ENCODE data around the gene MORC3. TPM values are rescaled to one million over a fixed set of nuclear protein-coding genes. Genes with fewer than 3 reads are reported as not detected.
"Not testable (repeated sequence)": the region's sequence is repeated elsewhere in the genome, so short reads cannot be mapped to it uniquely, and the experiment has no call there.

Gene MORC3
- polyA plus RNA-seq, 3 donors: 6.1 to 13.5 (median 10.1) TPM

DNA sequence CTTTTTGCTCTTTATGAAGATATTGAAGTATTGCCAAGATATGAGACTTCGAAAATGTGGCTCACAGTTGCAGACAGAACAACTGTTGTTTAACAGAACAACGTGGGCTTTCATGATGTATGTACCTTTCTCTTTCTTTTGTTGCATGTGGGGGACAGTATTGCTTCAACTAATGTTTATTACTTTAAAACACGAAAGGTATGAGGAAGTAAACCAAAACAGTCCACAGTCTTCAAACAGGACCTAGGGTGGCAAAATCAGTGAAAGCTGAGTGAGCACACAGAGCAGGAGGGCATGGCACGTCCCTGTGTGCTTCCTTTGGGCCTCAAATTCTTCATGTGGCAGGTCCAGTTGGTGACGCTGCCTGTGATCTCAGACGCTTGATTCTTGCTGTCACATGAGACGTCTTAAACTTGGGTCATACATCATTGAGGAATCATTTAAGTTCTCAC, 57.4 kb downstream of the MORC3 start:
- H3K27ac ChIP-seq (ENCODE audit: low read depth, low read length): no peak overlapping the region
- WGBS, 3 donors: 70 to 79% (median 79%) methylated on average over 7 of the region's 7 CpGs

DNA sequence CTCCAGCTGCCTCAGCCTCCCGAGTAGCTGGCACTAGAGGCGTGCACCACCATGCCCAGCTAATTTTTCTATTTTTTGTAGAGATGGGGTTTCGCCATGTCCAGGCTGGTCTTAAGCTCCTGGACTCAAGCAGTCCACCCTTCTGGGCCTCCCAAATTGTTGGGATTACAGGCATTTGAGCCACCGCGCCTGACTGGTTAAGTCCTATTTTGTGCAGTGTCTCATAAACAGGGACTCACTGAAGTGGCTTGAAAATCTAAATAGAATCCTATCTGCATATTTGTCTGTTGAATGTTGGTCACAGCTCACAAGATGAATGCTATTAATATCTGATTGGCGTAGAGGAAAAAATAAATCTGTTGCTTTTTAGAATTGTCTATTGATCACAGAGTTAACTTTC, 59.3 kb downstream of the MORC3 start:
- H3K27ac ChIP-seq (ENCODE audit: low read depth, low read length): no peak overlapping the region
- 93 to 96% (median 95%) methylated on average over 6 of the region's 6 CpGs for WGBS, 3 donors

DNA sequence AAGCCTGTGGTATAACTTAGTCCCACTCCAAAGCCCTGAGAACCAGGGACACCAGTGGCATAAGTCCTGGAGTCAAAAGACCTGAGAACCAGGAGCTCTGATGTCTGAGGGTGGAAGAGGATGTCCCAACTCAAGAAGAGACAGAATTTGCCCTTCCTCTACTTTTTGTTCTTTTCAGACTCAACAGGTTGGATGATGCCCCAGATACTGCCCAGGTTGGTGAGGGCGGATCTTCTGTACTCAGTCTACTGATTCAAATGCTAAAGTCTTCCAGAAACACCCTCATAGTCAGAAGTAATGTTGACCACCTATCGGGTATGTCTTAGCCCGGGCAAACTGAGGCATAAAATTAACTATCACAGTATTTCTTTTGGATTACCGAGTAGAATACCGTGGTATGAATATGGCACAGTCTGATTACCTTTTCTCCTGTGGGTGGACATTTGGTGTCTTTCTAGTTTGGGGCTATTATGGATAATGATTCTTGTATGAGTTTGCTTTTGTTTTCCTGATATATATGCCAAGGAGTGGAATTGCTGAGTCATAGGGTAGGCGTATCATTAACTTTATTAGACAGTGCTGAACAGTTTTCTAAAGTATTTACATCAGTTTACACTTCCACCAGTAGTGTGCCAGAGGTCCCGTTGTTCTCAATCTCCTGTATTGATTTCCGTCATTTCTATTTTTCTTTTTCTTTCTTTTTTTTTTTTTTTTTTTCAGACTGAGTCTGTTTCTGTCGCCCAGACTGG, 62.0 kb downstream of the MORC3 start:
- H3K27ac ChIP-seq (ENCODE audit: low read depth, low read length): no peak overlapping the region
- WGBS, 3 donors: 77 to 93% (median 92%) methylated on average over 8 to 9 of the region's 9 CpGs

DNA sequence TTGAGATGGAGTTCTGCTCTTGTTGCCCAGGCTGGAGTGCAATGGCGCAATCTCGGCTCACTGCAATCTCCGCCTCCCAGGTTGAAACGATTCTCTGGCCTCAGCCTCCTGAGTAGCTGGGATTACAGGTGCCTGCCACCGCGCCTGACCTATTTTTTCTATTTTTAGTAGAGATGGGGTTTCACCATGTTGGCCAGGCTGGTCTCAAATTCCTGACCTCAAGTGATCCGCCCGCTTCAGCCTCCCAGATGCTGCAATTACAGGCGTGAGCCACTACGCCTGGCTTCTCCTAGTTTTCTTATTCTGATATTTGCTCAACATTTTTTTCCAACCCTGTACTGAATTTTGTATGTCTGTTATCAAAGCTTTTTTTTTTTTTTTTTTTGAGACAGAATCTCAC, 62.7 kb downstream of the MORC3 start:
- not testable (repeated sequence) for H3K27ac ChIP-seq (ENCODE audit: low read depth, low read length)
- WGBS, 3 donors: 88 to 96% (median 92%) methylated on average over 10 of the region's 10 CpGs

DNA sequence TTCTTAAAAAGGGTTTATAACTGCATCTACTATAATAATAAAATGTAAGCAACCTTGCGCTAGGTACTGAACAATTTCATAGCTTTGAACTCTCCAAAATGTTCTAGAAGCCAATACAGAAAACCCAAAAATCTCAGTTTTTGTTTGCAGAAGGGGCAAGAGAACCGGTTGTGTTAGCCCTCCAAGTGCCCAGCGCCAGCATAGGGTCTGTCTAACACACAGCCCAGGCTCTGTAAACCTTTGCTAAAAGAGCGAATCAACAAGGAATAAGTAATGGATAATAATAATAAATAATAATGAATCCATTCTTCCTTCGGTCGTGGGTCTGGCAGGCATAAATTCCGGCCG, 64.9 kb downstream of the MORC3 start:
- H3K27ac ChIP-seq (ENCODE audit: low read depth, low read length): no peak overlapping the region
- 35 to 37% (median 37%) methylated on average over 8 of the region's 8 CpGs for WGBS, 3 donors

DNA sequence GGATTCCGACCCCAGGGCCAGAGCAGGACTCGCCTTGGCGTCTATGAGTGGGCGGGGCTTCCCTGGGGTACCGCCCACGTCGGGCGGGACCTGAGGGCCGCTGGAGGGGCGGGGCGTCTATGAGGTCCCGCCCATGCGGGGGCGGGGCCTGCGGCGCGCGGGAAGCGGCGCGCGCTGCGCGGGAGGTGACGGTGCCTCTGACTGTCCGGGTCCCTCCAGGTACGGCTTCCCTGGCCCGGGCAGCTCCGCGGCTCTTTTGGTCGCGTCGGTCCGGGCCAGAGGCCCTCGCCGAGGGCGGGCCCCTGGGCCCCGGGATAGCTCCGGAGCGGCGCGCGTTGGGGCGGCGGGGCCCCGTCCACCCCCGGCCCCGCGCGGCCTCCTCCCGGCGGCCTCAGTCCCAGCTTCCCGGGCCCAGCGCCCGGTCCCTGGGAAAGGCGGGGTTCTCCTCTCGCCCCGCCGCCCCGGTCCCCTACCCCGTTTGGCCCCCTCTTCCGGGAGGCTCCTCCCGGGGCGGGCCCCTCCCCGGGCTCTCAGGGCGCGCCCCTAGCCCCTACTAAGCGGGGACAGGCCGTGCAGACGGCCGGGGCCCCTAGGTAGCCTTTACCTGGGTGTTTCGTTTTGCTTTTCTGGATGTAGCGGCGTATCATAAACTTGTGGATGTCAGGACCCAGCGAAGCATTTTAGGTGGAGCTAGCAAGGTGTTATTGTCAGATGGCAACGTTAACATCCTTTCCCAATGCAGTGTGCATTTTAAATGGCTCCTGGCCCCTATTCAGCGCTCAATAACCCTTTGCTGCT, 65.4 kb downstream of the MORC3 start, which contains the start of gene CHAF1B:
Gene CHAF1B (plus strand): TSS at position 160 of the 798 bp plus-strand sequence. CDS start 745 bp downstream, outside the sequence.
- H3K27ac ChIP-seq (ENCODE audit: low read depth, low read length): no peak within 1 kb of the TSS
- WGBS, 3 donors: 1 to 2% (median 2%) methylated on average over 76 to 77 of the region's 77 CpGs

DNA sequence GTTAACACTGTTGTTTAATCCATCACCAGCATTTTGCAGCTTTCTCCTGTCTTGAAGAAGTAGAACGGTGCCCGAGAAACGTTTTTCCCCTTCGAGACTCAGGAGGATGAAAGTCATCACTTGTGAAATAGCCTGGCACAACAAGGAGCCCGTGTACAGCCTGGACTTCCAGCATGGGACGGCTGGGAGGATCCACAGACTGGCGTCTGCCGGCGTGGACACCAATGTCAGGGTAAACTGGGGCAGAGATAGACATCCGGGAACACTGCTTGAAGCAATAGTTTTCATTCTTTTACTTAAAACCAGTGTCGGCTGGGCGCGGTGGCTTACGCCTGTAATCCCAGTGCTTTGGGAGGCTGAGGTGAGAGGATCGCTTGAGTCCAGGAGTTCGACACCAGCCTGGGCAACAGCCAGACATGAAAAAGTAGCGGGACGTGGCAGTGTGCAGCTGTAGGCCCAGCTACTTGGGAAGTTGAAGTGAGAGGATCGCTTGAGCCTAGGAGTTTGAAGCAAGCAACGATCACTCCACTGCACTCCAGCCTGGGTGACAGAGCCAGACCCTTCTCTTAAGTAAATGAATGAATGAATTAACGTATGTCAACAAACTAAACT, 66.1 kb downstream of the MORC3 start:
- 73 to 77% (median 74%) methylated on average over 21 of the region's 21 CpGs for WGBS, 3 donors
- H3K27ac ChIP-seq (ENCODE audit: low read depth, low read length): no peak overlapping the region

DNA sequence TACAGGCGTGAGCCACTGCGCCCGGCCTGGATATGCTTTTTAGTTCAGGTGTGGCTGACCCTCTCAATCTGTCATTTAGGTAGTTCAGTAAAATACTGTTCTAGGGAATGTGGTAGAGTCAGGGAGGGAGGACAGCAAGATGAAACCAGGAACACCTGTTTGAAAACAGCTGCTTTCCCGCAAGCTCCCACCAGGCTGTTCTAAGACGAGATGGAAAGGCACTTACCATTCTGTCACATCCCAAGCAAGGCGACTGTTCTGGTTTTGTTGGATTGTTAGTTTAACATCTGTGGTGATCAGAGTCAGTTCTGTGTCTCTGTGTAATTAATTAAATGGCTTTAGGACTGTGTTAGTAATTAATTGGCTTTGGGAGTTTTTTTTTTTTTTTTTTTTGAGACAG, 68.1 kb downstream of the MORC3 start:
- 94 to 95% (median 94%) methylated on average over 6 of the region's 6 CpGs for WGBS, 3 donors
- no peak overlapping the region for H3K27ac ChIP-seq (ENCODE audit: low read depth, low read length)

DNA sequence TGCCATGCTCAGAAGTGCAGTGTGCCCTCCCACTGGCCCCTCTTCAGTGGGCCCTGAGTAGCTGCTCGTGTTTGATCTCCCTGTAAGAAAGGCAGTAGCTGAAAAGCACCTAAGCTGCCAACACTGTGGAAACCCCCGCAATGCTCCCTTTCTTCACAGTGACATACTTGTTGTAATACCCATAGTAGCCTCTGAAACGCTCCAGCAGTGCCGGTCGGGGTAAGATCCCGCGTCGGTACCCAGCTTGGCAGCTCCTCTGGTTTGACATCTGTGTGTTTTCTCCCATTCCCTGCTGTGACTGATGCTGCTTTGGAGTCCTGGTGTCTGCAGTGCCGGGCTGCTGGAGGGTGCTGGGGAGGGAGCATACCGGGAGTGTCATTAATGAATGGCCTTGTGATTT, 68.8 kb downstream of the MORC3 start:
- H3K27ac ChIP-seq (ENCODE audit: low read depth, low read length): no peak overlapping the region
- WGBS, 3 donors: 60 to 86% (median 85%) methylated on average over 10 of the region's 10 CpGs

DNA sequence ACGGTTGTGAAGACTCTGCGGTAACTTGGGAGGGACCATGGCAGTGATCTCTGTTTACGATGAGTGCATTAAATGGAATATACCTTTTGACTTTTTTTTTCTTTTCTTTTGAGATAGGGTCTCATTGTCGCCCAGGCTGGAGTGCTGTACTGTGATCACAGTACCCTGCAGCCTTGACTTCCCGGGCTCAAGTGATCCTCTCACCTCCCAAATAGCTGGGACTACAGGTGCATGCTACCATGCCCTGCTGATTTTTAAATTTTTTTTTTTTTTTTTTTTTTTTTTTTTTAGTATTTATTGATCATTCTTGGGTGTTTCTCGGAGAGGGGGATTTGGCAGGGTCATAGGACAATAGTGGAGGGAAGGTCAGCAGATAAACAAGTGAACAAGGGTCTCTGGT, 71.7 kb downstream of the MORC3 start:
- not testable (repeated sequence) for H3K27ac ChIP-seq (ENCODE audit: low read depth, low read length)
- WGBS, 3 donors: 95 to 97% (median 96%) methylated on average over 5 of the region's 6 CpGs

DNA sequence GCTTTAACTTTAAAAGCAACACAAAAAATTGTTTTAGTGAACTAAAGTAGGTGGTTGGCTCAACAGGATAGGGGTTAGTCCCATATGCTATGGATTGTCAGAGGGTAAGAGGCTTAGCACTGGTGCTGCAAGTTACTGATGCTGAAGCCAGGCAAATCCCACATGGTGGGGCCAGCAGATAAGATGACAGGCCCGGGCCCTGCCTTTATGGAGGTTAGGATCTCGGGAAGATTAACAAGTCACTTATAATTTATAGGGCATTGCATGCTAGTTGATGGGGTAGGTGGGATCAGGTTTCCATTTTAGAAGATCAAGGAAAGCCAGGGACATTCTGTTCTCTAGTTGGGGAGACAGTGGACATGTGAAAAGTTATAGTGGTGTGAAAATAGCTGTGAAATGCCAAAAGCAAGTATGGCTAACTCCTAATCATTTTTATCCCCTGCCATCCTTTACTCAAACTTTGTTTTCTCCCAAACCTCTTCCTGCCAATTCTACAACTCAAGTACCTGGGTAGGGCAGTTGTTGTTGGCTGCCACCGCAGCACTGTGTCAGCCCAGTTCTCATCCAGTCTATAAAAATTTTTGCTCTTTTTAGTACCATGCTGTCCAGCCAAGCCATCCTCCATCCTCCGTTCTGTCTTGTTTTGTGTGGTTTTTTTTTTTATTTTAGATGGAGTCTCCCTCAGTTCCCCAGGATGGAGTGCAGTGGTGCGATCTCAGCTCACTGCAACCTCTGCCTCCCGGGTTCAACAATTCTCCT, 75.5 kb downstream of the MORC3 start:
- no peak overlapping the region for H3K27ac ChIP-seq (ENCODE audit: low read depth, low read length)
- 90 to 94% (median 93%) methylated on average over 6 of the region's 6 CpGs for WGBS, 3 donors

DNA sequence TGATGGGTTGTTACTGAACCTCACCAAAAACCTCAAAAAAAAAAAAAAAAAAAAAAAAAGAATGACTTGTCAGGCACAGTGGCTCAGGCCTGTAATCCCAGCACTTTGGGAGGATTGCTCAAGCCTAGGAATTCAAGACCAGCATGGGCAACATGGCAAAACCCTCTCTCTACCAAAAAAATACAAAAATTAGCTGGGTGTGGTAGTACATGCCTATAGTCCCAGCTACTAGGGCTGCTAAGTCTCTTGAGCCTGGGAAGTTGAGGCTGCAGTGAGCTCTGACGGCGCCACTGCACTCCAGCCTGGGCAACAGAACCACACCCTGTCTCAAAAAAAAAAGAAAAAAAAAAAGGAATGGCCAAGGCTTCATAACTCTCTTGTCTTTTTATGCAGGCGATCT, 76.3 kb downstream of the MORC3 start:
- WGBS, 3 donors: 84 to 96% (median 89%) methylated on average over 3 of the region's 3 CpGs
- no peak overlapping the region for H3K27ac ChIP-seq (ENCODE audit: low read depth, low read length)

DNA sequence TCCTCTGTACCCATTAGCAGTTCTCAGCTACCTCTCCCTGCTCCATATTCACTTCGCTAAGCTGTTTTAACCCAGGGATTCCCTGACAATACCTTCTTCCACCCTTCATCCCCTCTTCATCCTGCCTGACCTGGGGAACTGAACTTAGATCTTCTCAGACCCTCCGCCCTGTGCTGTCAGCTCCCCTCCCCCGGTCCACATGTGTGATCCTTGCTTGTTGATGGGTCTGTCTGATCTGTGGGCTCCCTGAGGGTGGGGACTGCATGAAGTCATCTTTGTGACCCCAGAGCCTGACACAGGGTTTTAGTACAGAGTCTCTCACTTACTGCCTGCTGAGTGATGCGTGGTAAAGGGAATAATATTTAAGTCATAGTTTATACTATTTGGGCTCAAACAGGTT, 77.0 kb downstream of the MORC3 start:
- 93 to 97% (median 96%) methylated on average over 4 of the region's 4 CpGs for WGBS, 3 donors

DNA sequence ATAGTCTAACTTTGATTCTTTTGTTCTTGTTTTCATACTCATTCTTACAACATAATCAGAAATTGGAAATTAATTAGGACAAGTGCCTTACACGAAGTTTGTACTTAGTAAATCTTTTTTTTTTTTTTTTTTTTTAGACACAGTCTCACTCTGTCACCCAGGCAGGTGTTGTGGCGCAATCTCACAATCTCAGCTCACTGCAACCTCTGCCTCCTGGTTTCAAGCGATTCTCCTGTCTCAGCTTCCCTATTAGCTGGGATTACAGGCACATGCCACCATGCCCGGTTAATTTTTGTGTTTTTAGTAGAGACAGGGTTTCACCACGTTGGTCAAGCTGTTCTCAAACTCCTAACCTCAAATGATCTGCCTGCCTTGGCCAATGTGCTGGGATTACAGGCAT, 77.6 kb downstream of the MORC3 start:
- no peak overlapping the region for H3K27ac ChIP-seq (ENCODE audit: low read depth, low read length)
- 83 to 91% (median 88%) methylated on average over 5 of the region's 5 CpGs for WGBS, 3 donors

More for the DNA sequence above, 77.0 kb downstream of the MORC3 start:
- no peak overlapping the region for H3K27ac ChIP-seq (ENCODE audit: low read depth, low read length)

DNA sequence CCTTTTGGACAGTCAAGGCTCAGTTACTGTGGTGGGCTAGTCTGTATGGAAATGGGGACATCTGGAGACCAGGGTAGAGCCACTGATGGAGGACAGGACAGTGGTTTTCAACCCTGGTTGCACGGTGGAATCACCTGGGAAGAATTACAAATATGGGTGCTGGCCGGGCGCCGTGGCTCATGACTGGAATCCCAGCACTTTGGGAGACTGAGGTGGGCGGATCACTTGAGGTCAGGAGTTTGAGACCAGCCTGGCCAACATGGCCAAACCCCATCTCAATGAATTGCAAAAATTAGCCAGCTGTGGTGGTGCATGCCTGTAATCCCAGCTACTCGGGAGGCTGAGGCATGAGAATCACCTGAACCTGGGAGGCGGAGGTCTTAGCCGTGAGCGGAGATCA, 79.7 kb downstream of the MORC3 start:
- not testable (repeated sequence) for H3K27ac ChIP-seq (ENCODE audit: low read depth, low read length)
- 96 to 99% (median 96%) methylated on average over 9 of the region's 9 CpGs for WGBS, 3 donors

DNA sequence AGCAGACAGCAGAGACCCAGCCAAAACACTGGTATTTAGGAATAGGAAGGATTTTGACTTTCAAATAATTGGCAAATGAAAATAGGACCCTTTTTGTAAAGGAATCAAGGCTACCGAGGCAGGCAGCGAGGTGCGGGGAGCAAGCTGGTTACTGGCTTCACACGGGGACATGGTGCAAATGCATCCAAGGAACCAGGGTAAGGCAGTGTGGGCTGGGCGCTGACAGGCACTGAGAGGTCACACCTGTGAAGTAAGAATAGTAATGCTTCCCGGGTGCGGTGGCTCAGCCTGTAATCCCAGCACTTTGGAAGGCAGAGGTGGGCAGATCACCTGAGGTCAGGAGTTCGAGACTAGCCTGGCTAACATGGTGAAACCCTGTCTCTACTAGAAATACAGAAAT, 80.7 kb downstream of the MORC3 start:
- no peak overlapping the region for H3K27ac ChIP-seq (ENCODE audit: low read depth, low read length)
- WGBS, 3 donors: 96 to 97% (median 97%) methylated on average over 8 of the region's 8 CpGs

DNA sequence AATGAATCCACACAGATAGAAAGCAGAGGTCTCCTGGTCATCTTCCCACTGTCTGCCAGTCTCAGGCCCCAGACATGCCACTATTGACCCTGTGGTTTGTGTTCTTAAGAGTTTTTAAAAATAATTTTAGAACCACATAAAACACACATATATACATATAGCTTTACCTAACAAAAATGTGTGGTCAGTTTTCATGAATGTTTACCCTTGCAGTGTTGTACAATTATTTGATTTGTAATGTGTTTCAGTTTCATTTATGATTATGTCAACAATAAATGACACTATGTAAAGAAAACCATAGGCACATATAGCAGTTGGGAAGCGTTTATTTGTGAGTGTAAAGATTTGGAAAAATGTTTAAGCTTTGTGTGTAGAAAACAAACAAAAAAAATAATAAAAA, 82.3 kb downstream of the MORC3 start:
- 37 to 94% (median 92%) methylated on average over 1 of the region's 1 CpG for WGBS, 3 donors
- H3K27ac ChIP-seq (ENCODE audit: low read depth, low read length): no peak overlapping the region

DNA sequence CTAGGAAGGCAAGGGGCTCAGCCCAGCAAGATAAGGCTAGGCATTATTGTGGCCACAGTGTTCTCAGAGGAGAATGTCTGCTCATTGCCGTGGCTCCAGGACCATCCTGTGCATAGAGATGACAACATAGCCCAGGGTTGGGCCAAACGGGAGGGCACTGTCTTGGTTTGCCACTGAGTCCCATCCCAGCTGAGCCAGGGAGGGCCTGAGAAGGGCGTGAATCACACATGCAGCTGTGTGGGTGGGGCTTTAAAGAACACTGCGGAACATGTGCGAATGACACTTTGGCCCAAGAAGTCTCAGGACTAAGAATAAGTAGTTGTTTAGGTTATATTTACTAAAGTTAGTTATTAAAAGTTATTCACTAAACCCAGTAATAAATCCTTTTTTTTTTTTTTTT, 83.7 kb downstream of the MORC3 start:
- no peak overlapping the region for H3K27ac ChIP-seq (ENCODE audit: low read depth, low read length)
- WGBS, 3 donors: 92 to 94% (median 93%) methylated on average over 5 of the region's 5 CpGs

DNA sequence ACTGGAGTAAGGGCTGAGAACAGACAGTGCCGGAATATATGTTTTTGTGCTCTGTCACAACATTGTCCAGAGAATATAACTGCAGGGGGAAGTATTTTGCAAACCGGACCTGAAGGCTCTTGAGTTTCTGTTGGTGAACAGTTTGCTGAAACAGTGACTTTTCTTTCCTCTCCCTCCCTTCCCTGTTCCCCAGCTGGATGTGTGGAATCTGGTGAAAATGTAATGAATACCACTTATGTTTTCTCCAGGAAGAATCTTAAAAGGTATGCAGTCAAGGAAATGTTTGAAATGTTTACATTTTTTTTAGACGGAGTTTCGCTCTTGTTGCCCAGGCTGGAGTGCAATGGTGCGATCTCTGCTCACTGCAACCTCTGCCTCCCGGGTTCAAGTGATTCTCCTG, 88.6 kb downstream of the MORC3 start:
- 83 to 86% (median 85%) methylated on average over 6 of the region's 6 CpGs for WGBS, 3 donors

More for the DNA sequence above, 88.6 kb downstream of the MORC3 start:
- H3K27ac ChIP-seq (ENCODE audit: low read depth, low read length): no peak overlapping the region
